Hippocampal formation (tissue), 2 donors: ENCODE data around the gene CTNNB1.

Experiments
- DNase-seq, 2 donors: peaks; one replicate each; lab custom pipeline; 2025; lab: John Stamatoyannopoulos, UW

CTNNB1 gene

GRCh38 chr3:41198950-41199865 lies at the start of gene CTNNB1:
TSS of gene CTNNB1 (plus strand) at chr3:41199505. CDS start at chr3:41224069, 24,564 bp downstream.
- DNase-seq = peak; percentile 89 to 91

DNA sequence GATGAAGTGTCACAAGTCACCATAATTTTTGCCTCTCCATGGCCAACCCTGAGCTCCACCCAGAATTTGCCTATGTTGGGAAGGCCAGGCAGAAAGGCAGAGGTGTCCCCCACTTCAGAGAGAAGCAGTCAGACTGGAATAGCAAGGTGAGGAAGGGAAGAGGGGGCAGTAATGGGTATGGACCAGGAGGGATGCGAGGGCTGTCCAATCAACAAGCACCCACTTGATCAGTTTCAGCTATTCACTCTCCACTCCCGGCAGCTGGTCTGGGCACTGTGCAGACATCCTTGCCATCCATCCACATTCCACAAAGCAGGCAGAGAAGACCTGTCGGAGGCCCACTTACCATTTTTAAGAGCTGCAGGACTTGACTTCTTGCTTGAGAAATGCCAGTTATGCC lies 43.5 kb upstream of the CTNNB1 start:
- DNase-seq = no peak

DNA sequence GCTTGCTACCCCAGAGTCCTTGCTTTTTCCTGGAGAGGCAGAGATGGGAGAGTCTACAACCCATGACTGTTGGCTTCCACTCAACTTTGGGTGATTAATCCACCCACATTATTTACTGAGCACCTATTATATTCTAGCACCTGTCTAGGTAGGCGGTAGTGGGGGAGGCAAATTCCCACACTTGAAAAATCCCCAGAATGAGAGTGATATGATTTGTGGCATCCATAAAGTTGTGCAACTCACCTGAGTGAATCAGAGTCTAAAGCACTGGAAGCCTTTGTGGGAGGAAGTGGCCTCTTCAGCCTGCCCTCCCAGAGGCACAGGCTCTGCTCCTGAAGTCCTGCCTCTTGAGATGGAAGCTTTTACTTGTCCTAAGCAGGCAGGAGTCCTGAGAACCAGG lies 40.4 kb upstream of the CTNNB1 start:
- DNase-seq = no peak

- DNase-seq = no peak
These were observed 39.6 kb upstream of the CTNNB1 start for GRCh38 chr3:41159588-41160189.

DNA sequence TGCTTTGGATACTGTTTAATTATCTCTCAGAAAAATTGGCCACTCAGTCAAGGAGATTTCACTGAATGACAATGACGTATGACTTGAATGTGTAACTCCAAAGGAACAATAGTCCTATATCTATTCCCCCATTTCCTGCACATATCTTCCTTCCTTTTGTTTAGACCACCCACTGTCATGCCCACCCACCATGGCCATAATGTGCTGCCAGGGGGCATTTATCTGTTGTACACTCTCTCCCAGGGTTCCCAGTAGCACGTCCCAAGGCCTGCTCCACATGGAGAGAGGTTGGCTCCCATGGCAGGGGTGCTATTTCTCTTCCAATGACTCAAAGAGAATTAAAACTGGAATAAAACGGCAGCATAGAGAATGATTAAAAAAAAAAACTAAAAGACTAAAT lies 36.8 kb upstream of the CTNNB1 start:
- no peak for DNase-seq

GRCh38 chr3:41163006-41163405 lies 36.3 kb upstream of the CTNNB1 start:
- no peak for DNase-seq

DNA sequence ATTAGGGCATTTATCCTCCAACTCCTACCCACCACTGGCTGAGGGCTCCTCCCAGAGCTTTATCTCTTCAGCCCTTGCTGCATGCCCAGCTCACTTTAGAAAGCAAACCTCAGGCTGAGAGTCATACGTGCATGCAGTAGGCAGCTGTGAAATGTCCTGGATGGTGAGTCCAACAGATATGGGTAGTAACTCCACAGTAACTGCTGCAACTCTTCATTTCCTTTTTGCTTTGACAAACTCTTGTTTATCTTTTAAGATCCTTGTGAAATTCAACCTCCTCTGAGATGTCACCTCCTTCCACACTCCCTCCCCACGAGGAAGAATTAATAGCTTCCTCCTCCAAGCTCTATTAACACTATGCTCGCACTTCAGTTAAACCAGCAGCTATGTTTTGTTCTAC lies 35.9 kb upstream of the CTNNB1 start:
- DNase-seq = no peak

DNA sequence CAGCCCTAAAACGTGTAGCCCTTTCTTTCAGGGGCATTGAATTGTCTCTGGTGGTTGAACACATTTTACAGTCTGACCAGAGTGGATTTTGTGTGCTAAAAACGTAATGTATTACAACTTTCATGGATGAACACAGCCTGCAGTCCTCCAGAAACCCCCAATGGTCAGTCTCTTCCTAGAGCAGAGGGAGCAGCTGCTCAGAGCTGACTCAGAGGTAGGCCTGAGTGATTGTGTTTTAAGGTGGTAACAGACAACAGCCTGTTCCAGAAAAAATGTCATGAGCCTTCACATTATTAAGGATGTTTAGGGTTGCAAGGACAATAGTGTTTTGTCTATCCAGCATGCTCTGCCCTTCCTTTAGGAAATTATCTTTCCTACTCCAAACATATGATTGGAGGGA lies 34.5 kb upstream of the CTNNB1 start:
- DNase-seq = no peak

GRCh38 chr3:41167722-41168497 lies 31.4 kb upstream of the CTNNB1 start:
- DNase-seq = no peak

- DNase-seq = no peak
These were observed 30.3 kb upstream of the CTNNB1 start for GRCh38 chr3:41169023-41169422.

DNA sequence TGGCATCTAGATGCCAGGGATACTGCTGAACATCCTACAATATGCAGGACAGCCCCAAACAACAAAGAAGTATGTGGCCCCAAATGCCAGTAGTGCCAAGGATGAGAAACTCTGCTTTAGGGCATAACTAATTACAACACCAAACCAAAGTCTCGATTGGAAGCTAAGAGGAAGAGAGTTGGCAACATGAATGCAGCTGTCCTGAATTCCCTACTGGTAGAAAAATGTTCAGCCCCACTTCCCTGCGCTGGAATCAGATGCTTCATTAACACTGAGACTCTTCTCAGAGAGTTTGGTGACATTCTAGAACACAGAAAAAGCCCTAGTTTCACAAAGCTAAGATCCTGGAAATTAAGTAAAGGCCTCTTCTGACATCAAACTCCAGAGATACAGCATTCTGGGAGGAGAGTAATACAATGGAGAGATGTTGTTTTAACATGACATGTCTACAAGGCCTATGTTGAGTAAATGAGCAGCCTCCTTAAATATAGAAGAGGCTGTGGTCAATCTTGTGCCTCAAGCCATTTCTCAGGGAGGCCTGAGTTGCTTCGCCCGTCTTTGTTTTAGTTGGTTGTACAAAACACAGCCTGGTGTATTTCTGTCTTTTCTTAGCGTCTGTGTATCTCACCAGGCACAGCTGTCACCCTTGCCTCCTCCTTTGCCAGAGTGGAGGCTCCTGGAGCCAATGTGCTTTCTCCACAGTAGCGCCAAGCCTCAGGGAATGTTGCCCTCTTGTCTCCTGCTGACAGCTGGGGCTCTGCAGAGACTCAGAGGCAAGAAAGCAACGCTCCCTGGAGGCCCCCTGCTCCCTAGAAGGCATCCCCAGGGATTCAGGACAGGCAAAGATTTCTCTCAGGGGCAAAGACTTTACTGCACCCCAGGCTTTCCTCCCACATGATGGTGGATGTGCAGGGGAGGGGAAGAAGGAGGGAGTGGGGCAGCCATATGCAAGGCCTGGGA lies 25.1 kb upstream of the CTNNB1 start:
- no peak for DNase-seq

DNA sequence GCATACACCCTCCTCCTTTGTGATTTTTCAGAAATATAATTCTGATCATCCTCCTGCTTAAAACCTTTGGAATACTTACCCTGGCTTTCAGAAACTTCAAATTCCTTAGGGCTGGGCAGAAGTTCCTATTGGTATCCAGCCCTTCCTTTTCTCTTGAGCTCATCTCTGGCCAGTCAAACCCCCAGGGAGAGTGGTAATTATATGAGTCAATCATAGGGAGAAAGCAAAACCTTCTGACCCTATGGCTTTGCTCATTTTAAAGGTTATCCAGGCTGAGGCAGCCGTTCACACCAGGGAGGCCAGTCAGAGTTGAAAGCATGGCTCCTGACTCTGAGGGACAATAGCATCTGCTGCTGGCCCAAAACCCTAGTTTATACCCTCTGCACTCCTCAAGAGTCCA lies 23.9 kb upstream of the CTNNB1 start:
- DNase-seq = no peak

- no peak for DNase-seq
These were observed 22.7 kb upstream of the CTNNB1 start for GRCh38 chr3:41176596-41176995.

GRCh38 chr3:41178576-41178975 lies 20.7 kb upstream of the CTNNB1 start:
- DNase-seq = no peak

DNA sequence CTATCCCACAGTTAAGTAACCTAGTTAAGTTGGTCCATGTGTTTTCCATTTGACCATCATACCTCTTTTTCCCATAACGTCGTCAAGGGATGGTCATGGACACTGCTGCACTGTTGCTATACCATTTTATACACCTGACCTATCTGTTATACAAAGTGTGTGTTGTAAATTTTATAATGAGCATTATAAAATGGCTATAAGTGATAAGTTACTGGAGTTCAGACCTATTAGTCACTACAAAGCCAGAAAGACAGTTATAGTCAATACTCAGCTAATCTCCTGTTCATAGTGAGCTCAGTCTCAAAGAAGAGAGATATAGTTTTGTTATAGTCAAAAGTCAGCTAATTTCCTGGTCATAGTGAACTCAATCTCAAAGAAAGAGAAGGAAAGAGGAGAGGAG lies 18.9 kb upstream of the CTNNB1 start:
- DNase-seq = no peak

GRCh38 chr3:41182504-41183059 lies 16.7 kb upstream of the CTNNB1 start:
- DNase-seq = no peak

- no peak for DNase-seq
These were observed 14.9 kb upstream of the CTNNB1 start for GRCh38 chr3:41184394-41184793.

DNA sequence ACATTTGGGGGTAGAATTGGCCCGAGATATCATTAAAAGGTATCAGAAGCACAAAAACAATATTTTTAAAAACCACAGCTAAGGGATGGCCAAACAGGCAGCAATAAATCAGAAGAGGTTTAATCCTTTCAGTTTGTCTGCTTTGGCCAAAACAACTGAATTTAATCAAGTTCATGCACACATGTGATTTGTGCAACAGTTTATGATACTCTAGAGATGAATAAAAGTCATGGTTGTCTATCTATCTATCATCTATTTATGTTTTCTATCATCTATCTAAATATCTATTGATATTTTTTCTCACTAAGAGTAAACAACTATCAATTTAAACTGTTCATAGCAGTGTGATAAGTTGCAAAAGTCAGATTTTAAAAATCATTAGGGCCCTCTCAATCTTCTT lies 13.0 kb upstream of the CTNNB1 start:
- no peak for DNase-seq

DNA sequence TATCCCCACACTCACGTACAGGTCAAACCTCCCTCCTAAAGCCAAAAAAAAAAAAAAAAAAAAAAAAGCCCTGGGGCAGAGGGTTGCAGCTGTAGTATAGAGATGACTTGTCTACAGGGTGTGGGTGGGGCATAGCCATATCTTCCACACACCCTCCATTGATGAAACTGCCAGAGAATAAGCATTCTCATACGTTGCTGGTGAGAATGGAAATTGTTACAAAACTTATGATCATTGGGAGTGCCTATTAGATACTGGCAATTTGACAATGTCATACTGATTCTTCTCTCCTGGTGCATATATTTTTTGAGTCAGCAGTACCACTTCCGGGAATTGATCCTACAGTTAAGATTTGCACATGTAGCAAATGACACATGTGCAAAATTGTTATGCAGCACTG lies 11.0 kb upstream of the CTNNB1 start:
- DNase-seq = no peak

- no peak for DNase-seq
These were observed 8.6 kb upstream of the CTNNB1 start for GRCh38 chr3:41190509-41191284.
